GM12864 (cell line): ENCODE data around the gene SH2D1A.

Experiments used
- DNase-seq: peaks from one replicate; pipeline ENCODE4 v3.0.0-alpha.2; 2011; ENCODE audit warnings: low read depth
- H3K4me3 ChIP-seq: 2 replicates; pipeline ENCODE4 v1.5.1; 2011; ENCODE audit warnings: mild to moderate bottlenecking, low read depth, low read length, control low read depth
- TF ChIP-seq, protein P1 (sequence below): IDR thresholded peaks from 2 replicates; pipeline ENCODE4 v1.5.1; 2011; ENCODE audit warnings: low read depth, mild to moderate bottlenecking, moderate library complexity, low read length, control low read depth, inconsistent platforms; ENCODE audit errors: missing control alignments

Gene SH2D1A

GRCh38 chrX:124343016-124343415 lies 3.3 kb upstream of the SH2D1A start:
- H3K4me3 ChIP-seq = no peak overlapping the region
- TF ChIP-seq, protein P1, sequence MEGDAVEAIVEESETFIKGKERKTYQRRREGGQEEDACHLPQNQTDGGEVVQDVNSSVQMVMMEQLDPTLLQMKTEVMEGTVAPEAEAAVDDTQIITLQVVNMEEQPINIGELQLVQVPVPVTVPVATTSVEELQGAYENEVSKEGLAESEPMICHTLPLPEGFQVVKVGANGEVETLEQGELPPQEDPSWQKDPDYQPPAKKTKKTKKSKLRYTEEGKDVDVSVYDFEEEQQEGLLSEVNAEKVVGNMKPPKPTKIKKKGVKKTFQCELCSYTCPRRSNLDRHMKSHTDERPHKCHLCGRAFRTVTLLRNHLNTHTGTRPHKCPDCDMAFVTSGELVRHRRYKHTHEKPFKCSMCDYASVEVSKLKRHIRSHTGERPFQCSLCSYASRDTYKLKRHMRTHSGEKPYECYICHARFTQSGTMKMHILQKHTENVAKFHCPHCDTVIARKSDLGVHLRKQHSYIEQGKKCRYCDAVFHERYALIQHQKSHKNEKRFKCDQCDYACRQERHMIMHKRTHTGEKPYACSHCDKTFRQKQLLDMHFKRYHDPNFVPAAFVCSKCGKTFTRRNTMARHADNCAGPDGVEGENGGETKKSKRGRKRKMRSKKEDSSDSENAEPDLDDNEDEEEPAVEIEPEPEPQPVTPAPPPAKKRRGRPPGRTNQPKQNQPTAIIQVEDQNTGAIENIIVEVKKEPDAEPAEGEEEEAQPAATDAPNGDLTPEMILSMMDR = no peak
- no peak for DNase-seq

- H3K4me3 ChIP-seq = no peak overlapping the region
- peak; percentile 2 for DNase-seq
- TF ChIP-seq, protein P1 = no peak
These were observed 2.1 kb upstream of the SH2D1A start for GRCh38 chrX:124344246-124344645.

GRCh38 chrX:124346877-124347241 lies 496 bp downstream of the SH2D1A start:
- no peak overlapping the region for H3K4me3 ChIP-seq
- no peak for DNase-seq
- TF ChIP-seq, protein P1 = no peak

GRCh38 chrX:124347242-124347641 lies 879 bp downstream of the SH2D1A start:
- H3K4me3 ChIP-seq = no peak overlapping the region
- TF ChIP-seq, protein P1 = no peak
- no peak for DNase-seq

- no peak for DNase-seq
- no peak overlapping the region for H3K4me3 ChIP-seq
- TF ChIP-seq, protein P1 = no peak
These were observed 1.8 kb downstream of the SH2D1A start for GRCh38 chrX:124348182-124348581.

DNA sequence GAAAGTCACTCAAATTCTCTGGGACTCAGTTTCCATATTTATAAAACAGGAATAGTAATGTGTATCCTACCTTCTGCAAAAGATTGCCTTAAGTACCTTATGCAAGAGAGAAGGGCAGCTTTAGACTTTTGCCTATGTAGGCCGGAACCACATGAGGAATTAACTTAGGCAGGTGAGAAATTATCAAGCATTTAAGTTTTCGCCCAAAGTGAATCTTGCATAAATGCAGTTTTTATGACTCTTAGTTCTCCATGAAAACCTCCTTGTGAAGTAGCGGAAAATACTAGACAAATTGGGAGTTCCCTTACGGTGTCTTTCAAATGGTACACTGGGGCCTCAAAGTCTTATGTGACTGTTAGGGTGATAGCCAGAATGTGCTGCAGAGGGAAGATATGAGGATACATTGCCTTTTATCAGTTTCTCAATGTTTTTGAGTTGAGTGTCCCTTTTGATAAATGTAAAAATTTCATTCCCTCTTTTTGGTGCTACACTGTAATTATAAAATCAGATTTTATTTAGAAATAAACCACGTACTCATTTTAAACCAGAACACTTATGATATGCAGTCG lies 2.6 kb downstream of the SH2D1A start:
- TF ChIP-seq, protein P1 = no peak
- no peak overlapping the region for H3K4me3 ChIP-seq
- DNase-seq = no peak

GRCh38 chrX:124354648-124355047 lies 8.3 kb downstream of the SH2D1A start:
- TF ChIP-seq, protein P1 = no peak
- DNase-seq = no peak
- H3K4me3 ChIP-seq = no peak overlapping the region
